Trophoblast cell (in vitro differentiated cells and primary cell): ENCODE results near the gene LPAR1.

Experiments
- DNase-seq, 2 donors: peaks; one replicate each; pipeline ENCODE4 v3.0.0-alpha.2; 2016
- H2AFZ ChIP-seq: 2 replicates; pipeline ENCODE4 v1.6.1; 2013; ENCODE audit warnings: low read length, moderate library complexity, mild to moderate bottlenecking; ENCODE audit not compliant: insufficient read depth, poor library complexity
- H2AK5ac ChIP-seq: 2 replicates; pipeline ENCODE4 v1.6.1; 2013; ENCODE audit warnings: mild to moderate bottlenecking, low read length
- H2BK120ac ChIP-seq: 2 replicates; pipeline ENCODE4 v1.6.1; 2013; ENCODE audit warnings: low read length, mild to moderate bottlenecking, moderate library complexity; ENCODE audit not compliant: insufficient read depth, poor library complexity
- H2BK12ac ChIP-seq: 2 replicates; pipeline ENCODE4 v1.6.1; 2013; ENCODE audit warnings: mild to moderate bottlenecking, low read length, moderate library complexity
- H2BK5ac ChIP-seq: 2 replicates; pipeline ENCODE4 v1.6.1; 2013; ENCODE audit warnings: low read length, low read depth, moderate library complexity, mild to moderate bottlenecking; ENCODE audit not compliant: poor library complexity
- H3K14ac ChIP-seq: 2 replicates; pipeline ENCODE4 v1.6.1; 2013; ENCODE audit warnings: mild to moderate bottlenecking, low read length
- H3K18ac ChIP-seq: 2 replicates; pipeline ENCODE4 v1.6.1; 2013; ENCODE audit warnings: mild to moderate bottlenecking, low read length
- H3K23ac ChIP-seq: 2 replicates; pipeline ENCODE4 v1.6.1; 2013; ENCODE audit warnings: low read length
- H3K27ac ChIP-seq: 2 replicates; pipeline ENCODE4 v1.5.1; 2013; ENCODE audit warnings: low read depth, mild to moderate bottlenecking, inconsistent platforms, low read length, moderate library complexity
- H3K27me3 ChIP-seq: 2 replicates; pipeline ENCODE4 v1.6.1; 2013; ENCODE audit warnings: inconsistent platforms, mild to moderate bottlenecking, low read length, moderate library complexity; ENCODE audit not compliant: insufficient read depth
- H3K36me3 ChIP-seq, 2 experiments: 1 replicate in 1 of 2; 2 replicates in 1 of 2; pipeline ENCODE4 v1.6.1; 2013; ENCODE audit warnings: low read length in 2 of 2, mild to moderate bottlenecking in 2 of 2, moderate library complexity in 1 of 2; ENCODE audit not compliant: insufficient read depth in 2 of 2, control insufficient read depth in 1 of 2
- H3K4ac ChIP-seq: 2 replicates; pipeline ENCODE4 v1.6.1; 2013; ENCODE audit warnings: low read depth, mild to moderate bottlenecking, low read length, moderate library complexity
- H3K4me1 ChIP-seq, 2 experiments: 1 replicate in 1 of 2; 2 replicates in 1 of 2; pipeline ENCODE4 v1.6.1; 2013; ENCODE audit warnings: low read length in 2 of 2, mild to moderate bottlenecking in 2 of 2, moderate library complexity in 1 of 2; ENCODE audit not compliant: insufficient read depth in 2 of 2, control insufficient read depth in 1 of 2
- H3K4me2 ChIP-seq: 2 replicates; pipeline ENCODE4 v1.6.1; 2013; ENCODE audit warnings: inconsistent platforms, mild to moderate bottlenecking, low read length, moderate library complexity
- H3K4me3 ChIP-seq: 2 replicates; pipeline ENCODE4 v1.5.1; 2013; ENCODE audit warnings: mild to moderate bottlenecking, low read depth, low read length, inconsistent platforms
- H3K79me1 ChIP-seq: one replicate; pipeline ENCODE4 v1.6.1; 2013; ENCODE audit warnings: low read length
- H3K79me2 ChIP-seq: 2 replicates; pipeline ENCODE4 v1.6.1; 2013; ENCODE audit warnings: low read length, mild to moderate bottlenecking; ENCODE audit not compliant: control insufficient read depth, insufficient read depth, poor library complexity
- H3K9ac ChIP-seq: 2 replicates; pipeline ENCODE4 v1.6.1; 2013; ENCODE audit warnings: mild to moderate bottlenecking, low read length
- H3K9me3 ChIP-seq: 2 replicates; pipeline ENCODE4 v1.6.1; 2013; ENCODE audit warnings: low read depth, mild to moderate bottlenecking, control low read depth, inconsistent platforms, low read length; ENCODE audit not compliant: insufficient read depth
- H4K12ac ChIP-seq: 2 replicates; pipeline ENCODE4 v1.6.1; 2013; ENCODE audit warnings: low read depth, mild to moderate bottlenecking, low read length, moderate library complexity
- H4K8ac ChIP-seq: 2 replicates; pipeline ENCODE4 v1.6.1; 2013; ENCODE audit warnings: low read depth, mild to moderate bottlenecking, low read length, moderate library complexity
- H4K91ac ChIP-seq: one replicate; pipeline ENCODE4 v1.6.1; 2013; ENCODE audit warnings: low read depth, mild to moderate bottlenecking, low read length, moderate library complexity
- WGBS: extraction: QIAGEN DNeasy Blood & Tissue Kit; methylation state at CpG from one replicate; pipeline ENCODE4 v1.1.7; 2013; ENCODE audit warnings: missing lambda C conversion rate; ENCODE audit not compliant: insufficient read length, insufficient coverage; ENCODE audit errors: extremely low coverage; 5-methylcytosine and 5-hydroxymethylcytosine counted together

The LPAR1 gene

GRCh38 chr9:110997847-110998246 lies 40.4 kb downstream of the LPAR1 start:
- no peak overlapping the region for H3K4ac ChIP-seq
- H2AK5ac ChIP-seq, result no peak overlapping the region
- H3K9ac ChIP-seq, result no peak overlapping the region
- H3K4me1 ChIP-seq, result no peaks in the 10 kb centered on the region
- H2BK12ac ChIP-seq, result no peak overlapping the region
- H3K4me3 ChIP-seq, result no peak overlapping the region
- H3K27me3 ChIP-seq, result no peaks in the 10 kb centered on the region
- no peaks in the 10 kb centered on the region for H3K79me2 ChIP-seq
- no peak overlapping the region for H2BK5ac ChIP-seq
- no peak overlapping the region for H3K27ac ChIP-seq
- no peaks in the 10 kb centered on the region for H3K36me3 ChIP-seq
- H4K91ac ChIP-seq, result no peak overlapping the region
- H4K8ac ChIP-seq, result no peak overlapping the region
- no peak overlapping the region for H4K12ac ChIP-seq
- no peak overlapping the region for H3K23ac ChIP-seq
- no peak overlapping the region for H3K18ac ChIP-seq
- no peaks in the 10 kb centered on the region for H3K9me3 ChIP-seq
- H3K4me2 ChIP-seq, result no peak overlapping the region
- no peaks in the 10 kb centered on the region for H3K79me1 ChIP-seq
- WGBS, result no CpG with 5 or more reads among the region's 1 CpG
- DNase-seq, result no peak
- H3K14ac ChIP-seq, result no peak overlapping the region
- no peak overlapping the region for H2AFZ ChIP-seq
- no peak overlapping the region for H2BK120ac ChIP-seq

DNA sequence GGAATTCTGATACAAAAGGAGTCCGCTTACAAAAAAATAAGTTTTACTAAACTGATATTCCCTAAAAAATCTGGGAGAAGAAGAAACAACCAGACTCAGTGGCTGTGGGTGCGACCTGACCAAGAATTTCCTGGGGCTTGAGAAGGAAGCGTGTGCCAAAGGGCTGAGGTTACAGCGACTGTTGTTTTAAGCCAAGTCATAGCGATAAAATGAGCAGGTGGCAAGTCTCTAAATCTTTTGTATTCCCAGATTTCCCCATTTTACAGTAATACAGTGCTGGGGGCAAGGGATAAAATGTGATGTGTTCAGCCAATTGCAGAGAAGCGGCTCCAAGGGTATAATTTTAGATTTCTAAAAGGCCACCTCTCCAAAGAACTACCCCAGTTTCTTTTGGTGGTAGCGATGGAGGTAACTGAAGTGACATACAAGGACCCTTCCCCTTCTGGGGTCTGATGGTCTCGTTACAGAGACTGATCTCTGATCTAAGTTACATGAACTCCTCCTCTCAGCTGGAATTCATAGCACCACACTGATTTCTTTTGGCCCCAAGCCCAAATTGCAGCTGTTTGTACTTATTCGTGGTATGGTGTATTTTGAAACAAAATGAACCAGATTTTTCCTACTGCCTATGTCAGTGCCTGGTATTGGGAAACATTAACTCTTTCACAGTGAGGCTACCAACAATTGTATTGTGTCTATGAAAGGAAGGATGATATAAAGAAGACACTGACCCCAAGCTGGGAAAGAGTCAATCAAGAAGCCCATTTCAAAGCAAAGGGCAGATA lies 41.6 kb downstream of the LPAR1 start:
- Histone ChIP-seq H3K27ac (no peak overlapping the region), H2BK5ac (no peak overlapping the region), H3K27me3 (no peaks in the 10 kb centered on the region), H2AFZ (no peak overlapping the region), H3K23ac (no peak overlapping the region), H2BK12ac (no peak overlapping the region), H2BK120ac (no peak overlapping the region), H3K4ac (no peak overlapping the region), H4K8ac (no peak overlapping the region), H3K36me3 (no peaks in the 10 kb centered on the region), H3K14ac (no peak overlapping the region), H3K9ac (no peak overlapping the region), H3K79me1 (no peaks in the 10 kb centered on the region), H2AK5ac (no peak overlapping the region), H3K4me2 (no peak overlapping the region), H3K79me2 (no peaks in the 10 kb centered on the region), H3K9me3 (no peaks in the 10 kb centered on the region), H4K12ac (no peak overlapping the region), H4K91ac (no peak overlapping the region), H3K4me1 (no peaks in the 10 kb centered on the region), H3K18ac (no peak overlapping the region), H3K4me3 (no peak overlapping the region)
- no peak for DNase-seq
- WGBS, result no CpG with 5 or more reads among the region's 9 CpGs

DNA sequence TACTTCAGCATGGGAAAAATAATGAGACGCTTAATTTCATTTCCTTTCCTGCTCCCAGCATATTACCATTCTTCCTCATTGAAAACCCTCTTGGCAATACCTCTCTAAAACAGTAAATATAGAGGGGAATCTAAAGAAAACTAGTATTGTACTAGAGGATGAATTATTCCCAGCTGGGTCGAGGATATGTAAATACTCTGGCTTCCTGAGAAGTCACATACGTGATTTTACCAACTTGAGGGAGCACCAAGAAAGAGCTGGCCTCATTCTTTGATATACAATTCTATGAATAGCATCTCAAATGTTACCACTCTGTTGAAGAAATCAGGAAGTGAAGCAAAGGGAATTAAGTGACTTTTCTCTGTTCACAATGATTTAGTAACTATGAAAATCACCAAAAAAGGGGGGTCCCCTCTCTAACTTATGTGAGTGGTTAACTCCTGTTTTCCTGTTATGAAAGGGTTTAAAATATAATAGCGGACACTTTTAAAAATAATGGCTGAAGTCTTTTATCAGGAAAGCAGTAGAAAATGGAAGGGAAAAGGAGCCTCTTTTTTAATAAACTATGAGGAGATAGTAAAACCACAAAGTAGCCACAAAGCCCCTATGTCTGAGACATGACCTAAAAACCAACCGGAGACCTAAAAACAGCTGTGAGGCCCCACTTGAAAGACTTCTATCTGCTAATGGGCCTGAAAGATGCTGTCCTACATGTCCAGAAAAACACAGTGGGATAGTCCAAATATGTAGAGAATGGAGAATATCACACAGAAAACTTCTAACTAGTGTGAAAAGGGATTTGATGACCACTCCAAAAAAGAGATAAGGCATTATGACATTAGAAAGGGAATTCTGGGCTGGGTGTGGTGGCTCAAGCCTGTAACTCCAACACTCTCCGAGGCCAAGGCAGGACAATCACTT lies 42.6 kb downstream of the LPAR1 start:
- Histone ChIP-seq H3K36me3 (no peaks in the 10 kb centered on the region), H3K18ac (no peak overlapping the region), H2AFZ (no peak overlapping the region), H3K14ac (no peak overlapping the region), H4K12ac (no peak overlapping the region), H3K4me1 (no peaks in the 10 kb centered on the region), H2BK5ac (no peak overlapping the region), H4K8ac (no peak overlapping the region), H3K9ac (no peak overlapping the region), H2BK12ac (no peak overlapping the region), H3K4ac (no peak overlapping the region), H2BK120ac (no peak overlapping the region), H3K79me2 (no peaks in the 10 kb centered on the region), H3K4me2 (no peak overlapping the region), H3K27me3 (no peaks in the 10 kb centered on the region), H3K9me3 (no peaks in the 10 kb centered on the region), H3K23ac (no peak overlapping the region), H3K79me1 (no peaks in the 10 kb centered on the region), H3K27ac (no peak overlapping the region), H3K4me3 (no peak overlapping the region), H4K91ac (no peak overlapping the region), H2AK5ac (no peak overlapping the region)
- WGBS, result no CpG with 5 or more reads among the region's 6 CpGs
- no peak for DNase-seq

- Histone ChIP-seq H4K12ac (no peak overlapping the region), H2BK120ac (no peak overlapping the region), H3K18ac (no peak overlapping the region), H3K9me3 (no peaks in the 10 kb centered on the region), H3K27me3 (no peaks in the 10 kb centered on the region), H4K8ac (no peak overlapping the region), H3K9ac (no peak overlapping the region), H3K4me2 (no peak overlapping the region), H2AFZ (no peak overlapping the region), H3K23ac (no peak overlapping the region), H3K79me2 (no peaks in the 10 kb centered on the region), H2BK12ac (no peak overlapping the region), H3K4ac (no peak overlapping the region), H2AK5ac (no peak overlapping the region), H3K27ac (no peak overlapping the region), H3K4me3 (no peak overlapping the region), H3K36me3 (no peaks in the 10 kb centered on the region), H4K91ac (no peak overlapping the region), H2BK5ac (no peak overlapping the region), H3K4me1 (no peaks in the 10 kb centered on the region), H3K79me1 (no peaks in the 10 kb centered on the region), H3K14ac (no peak overlapping the region)
- DNase-seq, result no peak
- no CpG with 5 or more reads among the region's 4 CpGs for WGBS
These were observed 43.5 kb downstream of the LPAR1 start for GRCh38 chr9:110994771-110995241.
